Liver (tissue), 3 donors: ENCODE measurements around the gene SANBR.

ENCODE experiments used
- GABPA ChIP-seq, 2 donors: IDR thresholded peaks in 1 of 2; conservative IDR thresholded peaks in 1 of 2; 2 replicates each; pipeline ENCODE4 v1.6.1; 2016; ENCODE audit warnings: antibody characterized with exemption in 2 of 2, mild to moderate bottlenecking in 1 of 2, moderate library complexity in 1 of 2
- RAD21 ChIP-seq, 2 donors: IDR thresholded peaks; 2 replicates each; pipeline ENCODE4 v1.6.1; 2016; ENCODE audit warnings: antibody characterized with exemption in 2 of 2, mild to moderate bottlenecking in 2 of 2
- TAF1 ChIP-seq: conservative IDR thresholded peaks from 2 replicates; pipeline ENCODE4 v1.6.1; 2016; ENCODE audit warnings: antibody characterized with exemption, mild to moderate bottlenecking
- TF ChIP-seq, protein P1 (sequence below): IDR thresholded peaks from 2 replicates; pipeline ENCODE4 v1.6.1; 2016; ENCODE audit warnings: antibody characterized with exemption
- TF ChIP-seq, protein P2 (sequence below): fragments of 150-350 bp; IDR thresholded peaks from 2 replicates; pipeline ENCODE4 v1.5.1; 2017; ENCODE audit warnings: improper control_type of control experiment, low read depth, low read length; ENCODE audit not compliant: missing input control
- donor health status: healthy.
- donor health status: healthy.

DNA sequence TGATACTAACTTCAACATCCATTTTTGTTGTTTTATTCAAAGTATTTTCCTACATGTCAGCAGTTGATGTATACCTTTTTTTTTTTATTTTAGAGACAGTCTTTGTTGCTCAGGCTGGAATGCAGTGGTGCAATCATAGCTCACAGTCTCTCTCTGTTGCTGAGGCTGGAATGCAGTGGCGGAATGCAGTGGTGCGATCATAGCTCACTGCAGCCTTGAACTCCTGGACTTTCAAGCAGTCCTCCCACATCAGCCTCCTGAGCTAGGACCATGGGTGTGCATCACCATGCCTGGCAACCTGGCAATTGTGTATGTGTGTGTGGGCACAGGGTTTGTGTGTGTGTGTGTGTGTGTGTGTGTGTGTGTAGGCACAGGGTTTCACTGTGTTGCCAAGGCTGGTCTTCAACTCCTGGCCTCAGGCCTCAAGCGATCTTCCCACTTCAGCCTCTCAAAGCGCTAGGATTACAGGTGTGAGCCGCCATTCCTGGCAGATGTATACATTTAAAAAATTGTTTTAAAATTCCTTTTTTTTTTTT, 24.8 kb downstream of the SANBR start:
- TF ChIP-seq, protein P1, sequence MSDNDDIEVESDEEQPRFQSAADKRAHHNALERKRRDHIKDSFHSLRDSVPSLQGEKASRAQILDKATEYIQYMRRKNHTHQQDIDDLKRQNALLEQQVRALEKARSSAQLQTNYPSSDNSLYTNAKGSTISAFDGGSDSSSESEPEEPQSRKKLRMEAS, result no peak
- TF ChIP-seq, protein P2, sequence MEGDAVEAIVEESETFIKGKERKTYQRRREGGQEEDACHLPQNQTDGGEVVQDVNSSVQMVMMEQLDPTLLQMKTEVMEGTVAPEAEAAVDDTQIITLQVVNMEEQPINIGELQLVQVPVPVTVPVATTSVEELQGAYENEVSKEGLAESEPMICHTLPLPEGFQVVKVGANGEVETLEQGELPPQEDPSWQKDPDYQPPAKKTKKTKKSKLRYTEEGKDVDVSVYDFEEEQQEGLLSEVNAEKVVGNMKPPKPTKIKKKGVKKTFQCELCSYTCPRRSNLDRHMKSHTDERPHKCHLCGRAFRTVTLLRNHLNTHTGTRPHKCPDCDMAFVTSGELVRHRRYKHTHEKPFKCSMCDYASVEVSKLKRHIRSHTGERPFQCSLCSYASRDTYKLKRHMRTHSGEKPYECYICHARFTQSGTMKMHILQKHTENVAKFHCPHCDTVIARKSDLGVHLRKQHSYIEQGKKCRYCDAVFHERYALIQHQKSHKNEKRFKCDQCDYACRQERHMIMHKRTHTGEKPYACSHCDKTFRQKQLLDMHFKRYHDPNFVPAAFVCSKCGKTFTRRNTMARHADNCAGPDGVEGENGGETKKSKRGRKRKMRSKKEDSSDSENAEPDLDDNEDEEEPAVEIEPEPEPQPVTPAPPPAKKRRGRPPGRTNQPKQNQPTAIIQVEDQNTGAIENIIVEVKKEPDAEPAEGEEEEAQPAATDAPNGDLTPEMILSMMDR, result no peak
- TF ChIP-seq TAF1, result no peak
- no peak for TF ChIP-seq RAD21 (IDR thresholded peaks at IDR 0.05)
- TF ChIP-seq GABPA (IDR thresholded peaks at IDR 0.05 in 1 of 2, conservative IDR thresholded peaks at IDR 0.05 in 1 of 2), result no peak
